Esophagus mucosa (tissue), 1 donor: Measurements from ENCODE around the gene TMEM201. TPM values are rescaled to one million over a fixed set of nuclear protein-coding genes. Genes with fewer than 3 reads are reported as not detected.

Experiments used
- ATAC-seq: fragments of 200-7000 bp; cut with Tn5 transposase; one replicate; pipeline ENCODE4 v1.9.1; 2020
- total RNA-seq: library from RNA; stranded (reverse); gene quantifications from one replicate; pipeline ENCODE4 v1.2.4, GENCODE V29; 2023
- donor health status: DM: yes; HTN: yes; CAD: no.

TMEM201 gene
- total RNA-seq, 1 donor from 2014 or later, result 7.7 TPM

DNA sequence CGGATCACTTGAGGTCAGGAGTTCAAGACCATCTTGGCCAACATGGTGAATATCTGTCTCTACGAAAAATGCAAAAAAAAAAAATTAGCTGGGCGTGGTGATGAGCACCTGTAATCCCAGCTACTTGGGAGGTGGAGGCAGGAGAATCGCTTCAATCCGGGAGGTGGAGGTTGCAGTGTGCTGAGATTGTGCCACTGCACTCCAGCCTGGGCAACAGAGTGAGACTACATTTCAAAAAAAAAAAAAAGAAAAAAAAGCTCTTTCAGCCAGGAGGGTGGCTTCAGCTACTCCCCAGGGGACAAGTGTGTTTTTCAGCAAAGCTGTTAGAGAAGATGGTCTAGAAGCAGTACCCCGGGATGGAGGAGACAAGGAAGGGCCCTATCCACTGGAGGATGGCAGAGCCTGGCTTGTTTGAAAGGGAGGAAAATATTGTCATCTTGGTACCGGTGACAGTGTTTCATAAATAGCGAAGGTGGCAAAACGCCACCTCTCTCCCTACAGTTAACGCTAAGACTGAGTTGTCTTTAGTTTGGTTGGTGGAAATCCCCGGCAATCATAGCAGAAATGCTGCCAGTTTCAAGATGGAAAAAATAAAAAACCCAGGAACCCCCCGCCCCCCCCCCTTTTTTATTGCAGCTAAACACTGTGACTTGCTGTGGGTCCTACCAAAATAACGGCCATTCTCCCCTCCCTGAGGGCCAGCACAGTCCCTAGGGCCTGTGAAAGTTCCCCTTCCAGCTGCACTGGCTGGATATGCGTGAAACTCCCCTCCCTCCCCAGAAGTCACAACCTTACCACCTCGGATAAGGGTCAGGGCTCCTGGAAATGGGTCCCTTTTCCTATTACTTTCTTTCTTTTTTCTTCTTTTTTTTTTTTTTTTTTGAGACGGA, 66.4 kb downstream of the TMEM201 start:
- ATAC-seq, result no peak

- ATAC-seq, result no peak
These were observed 67.1 kb downstream of the TMEM201 start for GRCh38 chr1:9655836-9656235.

GRCh38 chr1:9657521-9658032, 68.9 kb downstream of the TMEM201 start:
- ATAC-seq, result no peak

GRCh38 chr1:9658199-9658598, 69.5 kb downstream of the TMEM201 start:
- no peak for ATAC-seq

GRCh38 chr1:9659328-9659727, 70.6 kb downstream of the TMEM201 start:
- no peak for ATAC-seq

DNA sequence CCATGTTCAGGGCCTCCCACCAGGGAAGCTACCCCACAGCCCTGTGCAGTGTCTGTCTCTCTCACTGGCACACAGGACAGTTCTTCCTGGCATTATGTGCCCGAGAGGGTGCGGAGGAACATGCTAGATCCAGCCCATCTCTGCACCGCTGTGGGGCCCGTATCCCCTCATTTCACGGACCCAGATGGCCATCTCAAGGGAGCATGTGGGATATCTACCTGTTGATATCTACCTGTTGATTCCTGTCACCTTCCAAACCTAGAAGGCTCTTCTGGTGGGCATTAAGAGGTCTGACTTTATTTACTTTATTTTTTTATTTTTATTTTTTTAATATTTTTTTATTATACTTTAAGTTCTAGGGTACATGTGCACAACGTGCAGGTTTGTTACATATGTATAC, 74.5 kb downstream of the TMEM201 start:
- no peak for ATAC-seq

Other genes with a start within 250 kb of the TMEM201 start
- 3.6 TPM for gene SLC25A33, start 49.4 kb upstream of the TMEM201 start, total RNA-seq
- 6.2 TPM for gene PIK3CD, start 62.8 kb downstream of the TMEM201 start, total RNA-seq
- gene CLSTN1, start 235.1 kb downstream of the TMEM201 start, total RNA-seq, result 121 TPM